GM18867 (cell line): Measurements from ENCODE around the gene MICAL2.

Experiments used
- ATAC-seq: cut with Tn5 transposase; IDR thresholded peaks from one replicate; pipeline ENCODE4 v1.9.1; 2021; ENCODE audit warnings: mild to moderate bottlenecking, moderate library complexity; ENCODE audit not compliant: unreplicated experiment

The MICAL2 gene

GRCh38 chr11:12167061-12168000 is 56.9 kb downstream of the MICAL2 start:
- ATAC-seq, result no peak

- no peak for ATAC-seq
Observed at GRCh38 chr11:12168114-12168513, 57.7 kb downstream of the MICAL2 start.

GRCh38 chr11:12169822-12170221 is 59.4 kb downstream of the MICAL2 start:
- ATAC-seq, result no peak

GRCh38 chr11:12170501-12170900 is 60.1 kb downstream of the MICAL2 start:
- ATAC-seq, result no peak

GRCh38 chr11:12170984-12171383 is 60.6 kb downstream of the MICAL2 start:
- no peak for ATAC-seq

- ATAC-seq, result no peak
Observed at GRCh38 chr11:12171921-12172320, 61.5 kb downstream of the MICAL2 start.

- ATAC-seq, result no peak
Observed at GRCh38 chr11:12172493-12173013, 62.2 kb downstream of the MICAL2 start.

- no peak for ATAC-seq
Observed at GRCh38 chr11:12173111-12173510, 62.7 kb downstream of the MICAL2 start.

- peak; percentile 32 for ATAC-seq
Observed at GRCh38 chr11:12174128-12174476, 63.7 kb downstream of the MICAL2 start.

GRCh38 chr11:12174477-12175143 is 64.2 kb downstream of the MICAL2 start:
- ATAC-seq, result peak; percentile 82

- ATAC-seq, result peak; percentile 40
Observed at GRCh38 chr11:12175694-12176241, 65.4 kb downstream of the MICAL2 start.

- ATAC-seq, result no peak
Observed at GRCh38 chr11:12176410-12176809, 66.0 kb downstream of the MICAL2 start.

GRCh38 chr11:12177739-12178338 is 67.4 kb downstream of the MICAL2 start:
- no peak for ATAC-seq

- ATAC-seq, result no peak
Observed at GRCh38 chr11:12179019-12179418, 68.6 kb downstream of the MICAL2 start.

- no peak for ATAC-seq
Observed at GRCh38 chr11:12179531-12179930, 69.1 kb downstream of the MICAL2 start.

GRCh38 chr11:12180257-12181205 is 70.1 kb downstream of the MICAL2 start:
- no peak for ATAC-seq

GRCh38 chr11:12182302-12182675 is 71.9 kb downstream of the MICAL2 start:
- ATAC-seq, result no peak

GRCh38 chr11:12182676-12183541 is 72.5 kb downstream of the MICAL2 start:
- no peak for ATAC-seq
